ENCODE results near the gene PLD5.

PLD5 gene

GRCh38 chr1:242470774-242471173 lies 53.7 kb downstream of the PLD5 start:
- no peak for TF ChIP-seq EZH2phosphoT487 (IDR thresholded peaks at IDR 0.05; ENCODE audit: borderline replicate concordance, low read length)
- no peak for TF ChIP-seq CTCF (IDR thresholded peaks at IDR 0.05; ENCODE audit: low read depth, low read length, poor library complexity, severe bottlenecking)
- no peaks in the 10 kb centered on the region for H4K20me1 ChIP-seq (ENCODE audit: control insufficient read depth, insufficient read depth, low read depth, low read length)

GRCh38 chr1:242468784-242469183 lies 55.7 kb downstream of the PLD5 start:
- no peaks in the 10 kb centered on the region for H4K20me1 ChIP-seq (ENCODE audit: control insufficient read depth, insufficient read depth, low read depth, low read length)
- no peaks in the 10 kb centered on the region for H3K9me2 ChIP-seq (replicated peaks; ENCODE audit: control insufficient read depth, low read length)
- no peak for TF ChIP-seq CTCF (IDR thresholded peaks at IDR 0.05; ENCODE audit: low read depth, low read length, poor library complexity, severe bottlenecking)
- TF ChIP-seq EZH2phosphoT487 (IDR thresholded peaks at IDR 0.05; ENCODE audit: borderline replicate concordance, low read length) = no peak
- H3K4me2 ChIP-seq (ENCODE audit: low read length) = no peak overlapping the region
- no peaks in the 10 kb centered on the region for H3K4me1 ChIP-seq (ENCODE audit: control insufficient read depth, low read length)
- H3K9me3 ChIP-seq (ENCODE audit: control insufficient read depth, insufficient read depth, low read length) = no peaks in the 10 kb centered on the region
- no peak overlapping the region for H3K4me3 ChIP-seq (ENCODE audit: low read length)
- no peaks in the 10 kb centered on the region for H3K36me3 ChIP-seq (ENCODE audit: control insufficient read depth, low read length)
- no peaks in the 10 kb centered on the region for H3K27me3 ChIP-seq (ENCODE audit: control insufficient read depth, low read length)
- no peaks in the 10 kb centered on the region for H3K79me2 ChIP-seq (ENCODE audit: control insufficient read depth, low read length)
- no peaks in the 10 kb centered on the region for H3F3A ChIP-seq (ENCODE audit: control insufficient read depth, insufficient read depth)
- H3K27ac ChIP-seq (ENCODE audit: low read depth, low read length) = no peak overlapping the region

More at GRCh38 chr1:242470774-242471173, 53.7 kb downstream of the PLD5 start:
- Histone ChIP-seq H3K4me3 (ENCODE audit: low read length) (no peak overlapping the region), H3K27me3 (ENCODE audit: control insufficient read depth, low read length) (no peaks in the 10 kb centered on the region), H3F3A (ENCODE audit: control insufficient read depth, insufficient read depth) (no peaks in the 10 kb centered on the region), H3K79me2 (ENCODE audit: control insufficient read depth, low read length) (no peaks in the 10 kb centered on the region), H3K4me2 (ENCODE audit: low read length) (no peak overlapping the region), H3K9me3 (ENCODE audit: control insufficient read depth, insufficient read depth, low read length) (no peaks in the 10 kb centered on the region), H3K36me3 (ENCODE audit: control insufficient read depth, low read length) (no peaks in the 10 kb centered on the region), H3K9me2 (replicated peaks; ENCODE audit: control insufficient read depth, low read length) (no peaks in the 10 kb centered on the region), H3K27ac (ENCODE audit: low read depth, low read length) (no peak overlapping the region), H3K4me1 (ENCODE audit: control insufficient read depth, low read length) (no peaks in the 10 kb centered on the region)

GRCh38 chr1:242467556-242468145 lies 56.8 kb downstream of the PLD5 start:
- H3K4me2 ChIP-seq (ENCODE audit: low read length) = no peak overlapping the region
- no peak overlapping the region for H3K4me3 ChIP-seq (ENCODE audit: low read length)
- no peaks in the 10 kb centered on the region for H3K27me3 ChIP-seq (ENCODE audit: control insufficient read depth, low read length)
- no peaks in the 10 kb centered on the region for H3K9me2 ChIP-seq (replicated peaks; ENCODE audit: control insufficient read depth, low read length)
- TF ChIP-seq CTCF (IDR thresholded peaks at IDR 0.05; ENCODE audit: low read depth, low read length, poor library complexity, severe bottlenecking) (peak; percentile 60), EZH2phosphoT487 (IDR thresholded peaks at IDR 0.05; ENCODE audit: borderline replicate concordance, low read length) (no peak)
- no peaks in the 10 kb centered on the region for H3K79me2 ChIP-seq (ENCODE audit: control insufficient read depth, low read length)
- no peaks in the 10 kb centered on the region for H3K9me3 ChIP-seq (ENCODE audit: control insufficient read depth, insufficient read depth, low read length)
- no peak overlapping the region for H3K27ac ChIP-seq (ENCODE audit: low read depth, low read length)
- no peaks in the 10 kb centered on the region for H4K20me1 ChIP-seq (ENCODE audit: control insufficient read depth, insufficient read depth, low read depth, low read length)
- H3K36me3 ChIP-seq (ENCODE audit: control insufficient read depth, low read length) = no peaks in the 10 kb centered on the region
- no peaks in the 10 kb centered on the region for H3K4me1 ChIP-seq (ENCODE audit: control insufficient read depth, low read length)
- H3F3A ChIP-seq (ENCODE audit: control insufficient read depth, insufficient read depth) = no peaks in the 10 kb centered on the region

All from DOHH2 (cell line).